OCI-LY7 (cell line): Measurements from ENCODE around the gene KRTAP4-16.
"Not testable (repeated sequence)": the region's sequence is repeated elsewhere in the genome, so short reads cannot be mapped to it uniquely, and the experiment has no call there.

Experiments
- CTCF ChIP-seq: fragments of 200-600 bp; sonication (generic); conservative IDR thresholded peaks from 2 replicates; pipeline ENCODE4 v1.5.1; 2014; ENCODE audit warnings: mild to moderate bottlenecking, antibody characterized with exemption, low read length, moderate library complexity, mixed read lengths
- EZH2phosphoT487 ChIP-seq: fragments of 200-600 bp; sonication (generic); IDR thresholded peaks from 2 replicates; pipeline ENCODE4 v1.6.1; 2018; ENCODE audit warnings: low read depth, borderline replicate concordance, mild to moderate bottlenecking, mixed run types, antibody characterized with exemption, low read length, moderate library complexity, mixed read lengths

GRCh38 chr17:41105347-41105746 is 3.3 kb upstream of the KRTAP4-16 start, which contains the start of gene KRTAP4-9:
- not testable (repeated sequence) for TF ChIP-seq CTCF, EZH2phosphoT487
